ENCODE measurements around the gene CLEC11A. TPM values are rescaled to one million over a fixed set of nuclear protein-coding genes. Genes with fewer than 3 reads are reported as not detected.

CLEC11A gene
- total RNA-seq, 1 experiment from 2014 or later: 7.6 TPM

GRCh38 chr19:50735869-50736268 lies 12.7 kb downstream of the CLEC11A start:
- no peaks in the 10 kb centered on the region for H3K36me3 Mint-ChIP-seq
- no peak overlapping the region for H3K4me3 Mint-ChIP-seq
- peaks cover 4% of the 10 kb centered on the region for H3K4me1 Mint-ChIP-seq
- ChIA-PET POLR2A (no interaction called here), CTCF (interaction anchor here (0.9 to 2.7 kb wide), 2 partner anchors 11 to 108 kb away, joined by 3 to 9 read pairs; no protein-coding TSS in a partner anchor)
- TF ChIP-seq AFF4 (CRISPR knock-in tag; IDR thresholded peaks at IDR 0.05; ENCODE audit: borderline replicate concordance): no peak
- no peak for TF ChIP-seq ATF2 (CRISPR knock-in tag; IDR thresholded peaks at IDR 0.05; ENCODE audit: borderline replicate concordance, low read depth)
- TF ChIP-seq ZNF263 (CRISPR knock-in tag; IDR thresholded peaks at IDR 0.05; ENCODE audit: low read depth): no peak
- no peak for TF ChIP-seq E2F4 (CRISPR knock-in tag; IDR thresholded peaks at IDR 0.05; ENCODE audit: borderline replicate concordance, low read depth)
- no peak for TF ChIP-seq ZBTB43 (CRISPR knock-in tag; IDR thresholded peaks at IDR 0.05)
- TF ChIP-seq IRF1 (CRISPR knock-in tag; IDR thresholded peaks at IDR 0.05): no peak
- H3K27me3 Mint-ChIP-seq (ENCODE audit: low read depth): peaks cover 61% of the 10 kb centered on the region
- no peaks in the 10 kb centered on the region for H3K9me3 Mint-ChIP-seq
- no peak overlapping the region for H3K27ac Mint-ChIP-seq
- DNase-seq (ENCODE audit: low spot score) (no peak), ATAC-seq (no peak)

GRCh38 chr19:50736338-50736737 lies 13.2 kb downstream of the CLEC11A start:
- H3K4me3 Mint-ChIP-seq: no peak overlapping the region
- ChIA-PET POLR2A (no interaction called here), CTCF (interaction anchor here (2.7 kb wide), 1 partner anchor 12 kb away, joined by 9 read pairs; no protein-coding TSS in a partner anchor)
- no peak for ATAC-seq
- H3K27me3 Mint-ChIP-seq (ENCODE audit: low read depth): peaks cover 60% of the 10 kb centered on the region
- H3K9me3 Mint-ChIP-seq: no peaks in the 10 kb centered on the region
- DNase-seq (ENCODE audit: low spot score): no peak
- H3K36me3 Mint-ChIP-seq: no peaks in the 10 kb centered on the region
- H3K27ac Mint-ChIP-seq: no peak overlapping the region
- TF ChIP-seq SMAD4 (CRISPR knock-in tag; IDR thresholded peaks at IDR 0.05): no peak
- no peak for TF ChIP-seq ZNF263 (CRISPR knock-in tag; IDR thresholded peaks at IDR 0.05; ENCODE audit: low read depth)
- no peak for TF ChIP-seq FOXK1 (CRISPR knock-in tag; IDR thresholded peaks at IDR 0.05)
- TF ChIP-seq ATF6 (CRISPR knock-in tag; IDR thresholded peaks at IDR 0.05): no peak
- no peak for TF ChIP-seq FOXP1 (CRISPR knock-in tag; IDR thresholded peaks at IDR 0.05; ENCODE audit: borderline replicate concordance)
- TF ChIP-seq SMAD3 (CRISPR knock-in tag; IDR thresholded peaks at IDR 0.05; ENCODE audit: borderline replicate concordance): no peak
- no peak for TF ChIP-seq ESRRA (CRISPR knock-in tag; IDR thresholded peaks at IDR 0.05; ENCODE audit: borderline replicate concordance)
- TF ChIP-seq MAX (CRISPR knock-in tag; IDR thresholded peaks at IDR 0.05): no peak
- TF ChIP-seq TP53 (CRISPR knock-in tag; IDR thresholded peaks at IDR 0.05): no peak
- no peak for TF ChIP-seq PRDM15 (CRISPR knock-in tag; IDR thresholded peaks at IDR 0.05)
- TF ChIP-seq GRHL2 (CRISPR knock-in tag; IDR thresholded peaks at IDR 0.05; ENCODE audit: insufficient replicate concordance, severe bottlenecking): no peak
- TF ChIP-seq NR3C1 (CRISPR knock-in tag; conservative IDR thresholded peaks at IDR 0.05; ENCODE audit: low read depth): no peak
- no peak for TF ChIP-seq ZBTB43 (CRISPR knock-in tag; IDR thresholded peaks at IDR 0.05)
- peaks cover 4% of the 10 kb centered on the region for H3K4me1 Mint-ChIP-seq
